Activated CD8-positive, alpha-beta memory T cell treated with anti-CD3 and anti-CD28 coated beads, Interleukin-2, amount 50 U/mL, for 1 hour (primary cell): ENCODE measurements around the gene VPS13C.

ENCODE experiments used
- DNase-seq: peaks from one replicate; pipeline ENCODE4 v3.0.0-alpha.2; 2020; ENCODE audit errors: extremely low read depth

VPS13C gene

GRCh38 chr15:61856295-61856694 is 204.0 kb downstream of the VPS13C start:
- DNase-seq: no peak

- no peak for DNase-seq
Observed at GRCh38 chr15:61853195-61853594, 207.1 kb downstream of the VPS13C start.

- DNase-seq: no peak
Observed at GRCh38 chr15:61851955-61852354, 208.3 kb downstream of the VPS13C start.

- no peak for DNase-seq
Observed at GRCh38 chr15:61849447-61849846, 210.8 kb downstream of the VPS13C start.

- DNase-seq: no peak
Observed at GRCh38 chr15:61841466-61841865, 218.8 kb downstream of the VPS13C start.

GRCh38 chr15:61840090-61840489 is 220.2 kb downstream of the VPS13C start:
- no peak for DNase-seq

- no peak for DNase-seq
Observed at GRCh38 chr15:61839546-61839945, 220.7 kb downstream of the VPS13C start.

- DNase-seq: no peak
Observed at GRCh38 chr15:61835496-61836106, 224.6 kb downstream of the VPS13C start.

- DNase-seq: no peak
Observed at GRCh38 chr15:61835029-61835428, 225.2 kb downstream of the VPS13C start.

GRCh38 chr15:61834076-61834697 is 226.1 kb downstream of the VPS13C start:
- DNase-seq: no peak

GRCh38 chr15:61832223-61832622 is 228.0 kb downstream of the VPS13C start:
- DNase-seq: no peak

- DNase-seq: no peak
Observed at GRCh38 chr15:61831505-61831921, 228.7 kb downstream of the VPS13C start.

- DNase-seq: no peak
Observed at GRCh38 chr15:61830536-61831330, 229.5 kb downstream of the VPS13C start.

GRCh38 chr15:61829514-61829889 is 230.7 kb downstream of the VPS13C start:
- no peak for DNase-seq

GRCh38 chr15:61828860-61829513 is 231.3 kb downstream of the VPS13C start:
- DNase-seq: no peak

GRCh38 chr15:61828008-61828407 is 232.2 kb downstream of the VPS13C start:
- DNase-seq: no peak

GRCh38 chr15:61827131-61827530 is 233.1 kb downstream of the VPS13C start:
- DNase-seq: no peak

- DNase-seq: no peak
Observed at GRCh38 chr15:61824291-61824690, 236.0 kb downstream of the VPS13C start.

GRCh38 chr15:61822511-61822910 is 237.7 kb downstream of the VPS13C start:
- DNase-seq: no peak

GRCh38 chr15:61820951-61821350 is 239.3 kb downstream of the VPS13C start:
- no peak for DNase-seq

- DNase-seq: no peak
Observed at GRCh38 chr15:61820212-61820611, 240.0 kb downstream of the VPS13C start.

- DNase-seq: no peak
Observed at GRCh38 chr15:61819386-61819785, 240.9 kb downstream of the VPS13C start.

- no peak for DNase-seq
Observed at GRCh38 chr15:61818801-61819200, 241.4 kb downstream of the VPS13C start.
